ENCODE data around the gene AAMP.

AAMP gene

GRCh38 chr2:218293715-218294429 is 23.9 kb upstream of the AAMP start:
- DNase-seq = peak; percentile 55

GRCh38 chr2:218292048-218293014 is 22.4 kb upstream of the AAMP start, which contains the start of gene TMBIM1:
Gene TMBIM1, minus strand, starts transcription at chr2:218292503. Its CDS starts 10,362 bp downstream, at chr2:218282141.
- peak; percentile 92 for DNase-seq

GRCh38 chr2:218291318-218292047 is 21.5 kb upstream of the AAMP start:
- peak; percentile 54 for DNase-seq

DNA sequence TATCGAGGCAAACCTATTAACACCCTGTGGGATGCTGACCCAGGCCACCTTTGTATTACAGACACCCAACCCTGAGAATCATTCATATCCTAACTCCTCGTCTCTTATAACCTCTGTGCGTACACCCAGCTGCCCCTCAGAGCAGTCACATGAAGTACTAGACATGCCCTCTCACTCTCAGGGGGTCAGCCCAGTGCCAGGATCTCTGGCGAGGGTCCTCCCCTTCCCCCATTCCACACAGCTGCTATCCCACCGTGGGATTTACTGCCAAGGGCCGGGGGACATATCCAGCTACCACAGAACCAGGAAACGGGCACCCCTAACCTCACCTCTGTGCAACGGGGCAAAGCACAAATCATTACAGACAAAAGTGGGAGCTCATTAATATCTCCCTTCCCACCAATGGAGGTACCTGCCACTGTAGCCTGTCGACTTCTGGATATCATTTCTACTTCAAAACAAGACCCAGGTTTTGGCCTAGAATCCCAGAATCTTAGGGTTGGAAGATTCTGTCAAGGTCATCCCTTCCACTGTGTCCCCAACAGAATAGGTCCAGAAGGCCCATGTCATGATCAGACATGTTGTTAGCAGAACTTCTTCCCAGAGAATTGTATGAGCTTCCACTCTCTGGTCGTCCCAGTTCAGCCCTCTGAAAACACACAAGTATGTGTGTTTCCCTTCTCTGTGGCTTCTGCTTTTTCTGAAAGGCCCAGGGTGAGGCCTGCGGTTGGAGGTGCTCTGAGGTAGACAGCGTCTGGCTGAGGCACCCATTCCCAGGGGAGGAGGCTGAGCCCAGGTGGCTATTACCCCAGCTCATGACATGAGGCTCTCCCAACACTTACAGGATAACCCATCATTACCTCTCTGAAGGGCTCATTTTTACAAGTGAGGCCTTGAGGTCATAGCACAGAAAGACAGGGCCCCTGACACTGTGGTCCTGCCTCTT is 20.7 kb upstream of the AAMP start:
- peak; percentile 68 for DNase-seq

- DNase-seq = peak; percentile 47
Measured at GRCh38 chr2:218289639-218290315, 19.8 kb upstream of the AAMP start.

- peak; percentile 99 for DNase-seq
Measured at GRCh38 chr2:218286570-218287459, 16.9 kb upstream of the AAMP start.

DNA sequence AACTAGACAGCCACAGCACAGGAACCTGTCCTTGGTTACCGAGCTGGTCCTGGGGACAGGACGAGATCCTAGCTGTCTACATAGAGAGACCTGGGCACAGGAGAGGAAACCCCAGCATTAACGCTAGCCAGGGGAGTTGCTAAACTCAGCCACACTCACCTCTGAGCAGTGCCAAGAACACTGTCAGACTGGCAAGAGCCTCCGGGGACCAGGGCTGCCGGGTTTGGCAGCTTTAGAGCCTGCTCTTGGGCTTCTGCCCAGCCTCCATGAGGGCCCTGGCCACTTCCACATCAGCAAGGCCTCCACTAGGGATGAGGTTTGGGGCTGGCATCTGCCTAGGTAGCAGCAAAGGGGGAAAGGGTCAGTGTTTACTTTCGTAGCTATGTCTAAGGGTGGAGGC is 15.7 kb upstream of the AAMP start:
- no peak for DNase-seq

- DNase-seq = peak; percentile 68
Measured at GRCh38 chr2:218284106-218284811, 14.3 kb upstream of the AAMP start.

DNA sequence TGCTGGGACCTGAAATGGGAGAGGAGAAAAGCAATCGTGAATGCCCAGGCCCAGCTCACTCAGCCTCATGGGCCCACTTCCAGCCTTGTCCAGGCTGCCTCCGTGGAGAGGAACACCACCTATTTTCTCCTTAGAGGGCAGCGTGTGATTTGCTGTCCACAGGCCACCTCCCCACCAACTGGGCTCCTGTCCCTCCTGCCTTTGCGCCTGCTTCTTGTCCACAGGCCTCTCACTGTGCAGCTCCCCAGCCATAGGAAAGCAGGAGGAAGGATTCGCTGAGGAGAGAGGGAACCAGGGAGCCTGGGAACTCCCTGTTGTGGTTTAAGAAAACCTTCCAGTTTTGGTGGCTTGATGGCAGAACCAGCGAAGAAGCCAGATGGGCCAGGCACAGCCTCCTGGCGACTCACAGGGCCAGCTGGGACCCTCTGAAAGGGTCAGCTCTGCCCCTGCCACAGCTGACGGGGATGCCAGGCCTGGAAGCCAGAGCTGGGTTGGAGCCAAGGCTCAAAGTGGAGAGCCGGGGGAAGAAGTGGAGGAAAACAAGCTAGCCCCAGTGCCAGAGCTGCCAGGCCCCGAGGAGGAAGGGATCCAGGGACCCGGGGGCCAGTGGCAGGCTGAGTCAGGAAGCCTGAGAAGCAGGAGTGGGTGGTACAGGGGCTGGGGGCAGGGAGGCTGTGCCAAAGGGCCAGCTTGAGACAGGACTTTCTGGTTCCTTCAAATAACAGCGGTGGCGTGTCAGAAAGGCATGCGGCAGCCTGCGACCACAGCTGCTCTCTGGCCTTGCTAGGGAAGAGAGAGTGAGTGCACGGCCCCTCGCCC is 12.4 kb upstream of the AAMP start:
- DNase-seq = no peak

DNA sequence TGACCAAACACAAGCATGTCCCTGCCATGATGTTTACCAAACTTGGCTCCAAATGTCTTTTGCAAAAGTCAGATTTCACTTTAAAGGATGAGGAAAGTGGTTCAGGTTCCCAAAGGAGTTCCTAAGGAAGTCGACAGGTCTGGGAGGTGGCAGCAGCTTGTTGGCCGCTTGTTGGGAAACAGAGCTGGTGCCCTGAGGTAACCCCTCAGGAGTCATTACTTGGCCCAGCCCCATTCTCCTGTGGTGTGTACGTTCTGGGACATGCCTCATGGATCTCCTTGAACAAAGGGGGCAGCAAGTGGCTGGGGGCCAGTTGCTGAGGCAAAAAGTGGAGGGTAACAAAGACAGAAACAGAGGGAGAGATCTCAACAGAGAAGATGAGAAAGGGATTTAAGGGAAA is 11.5 kb upstream of the AAMP start:
- no peak for DNase-seq

DNA sequence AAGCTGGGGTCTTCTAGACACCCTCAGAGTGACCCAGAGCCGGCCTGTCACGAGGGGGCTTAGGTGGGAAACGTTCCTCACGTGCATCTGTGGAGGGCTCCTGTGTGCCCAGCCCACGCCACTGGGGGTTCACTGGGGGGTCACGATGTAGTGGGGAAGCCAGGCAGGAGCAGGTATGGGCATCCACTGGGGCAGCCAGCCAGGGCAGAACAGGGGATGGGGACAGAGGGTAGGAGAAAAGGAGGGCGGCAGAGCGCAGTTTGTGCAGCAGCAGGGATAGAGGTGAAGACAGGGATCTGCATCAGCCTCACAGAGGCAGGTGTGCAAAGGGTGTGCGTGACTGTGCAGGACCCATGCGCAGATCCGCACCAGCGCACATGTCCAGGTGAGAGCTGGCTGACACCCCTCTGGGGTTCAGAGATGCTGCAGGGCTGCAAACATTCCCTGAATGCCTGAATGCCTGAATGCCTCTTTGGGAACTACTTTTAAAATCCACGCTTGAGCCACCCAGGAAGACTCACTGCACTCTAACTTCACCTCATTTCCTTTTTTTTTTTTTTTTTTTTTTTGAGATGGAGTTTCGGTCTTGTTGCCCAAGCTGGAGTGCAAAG is 10.4 kb upstream of the AAMP start:
- DNase-seq = no peak

DNA sequence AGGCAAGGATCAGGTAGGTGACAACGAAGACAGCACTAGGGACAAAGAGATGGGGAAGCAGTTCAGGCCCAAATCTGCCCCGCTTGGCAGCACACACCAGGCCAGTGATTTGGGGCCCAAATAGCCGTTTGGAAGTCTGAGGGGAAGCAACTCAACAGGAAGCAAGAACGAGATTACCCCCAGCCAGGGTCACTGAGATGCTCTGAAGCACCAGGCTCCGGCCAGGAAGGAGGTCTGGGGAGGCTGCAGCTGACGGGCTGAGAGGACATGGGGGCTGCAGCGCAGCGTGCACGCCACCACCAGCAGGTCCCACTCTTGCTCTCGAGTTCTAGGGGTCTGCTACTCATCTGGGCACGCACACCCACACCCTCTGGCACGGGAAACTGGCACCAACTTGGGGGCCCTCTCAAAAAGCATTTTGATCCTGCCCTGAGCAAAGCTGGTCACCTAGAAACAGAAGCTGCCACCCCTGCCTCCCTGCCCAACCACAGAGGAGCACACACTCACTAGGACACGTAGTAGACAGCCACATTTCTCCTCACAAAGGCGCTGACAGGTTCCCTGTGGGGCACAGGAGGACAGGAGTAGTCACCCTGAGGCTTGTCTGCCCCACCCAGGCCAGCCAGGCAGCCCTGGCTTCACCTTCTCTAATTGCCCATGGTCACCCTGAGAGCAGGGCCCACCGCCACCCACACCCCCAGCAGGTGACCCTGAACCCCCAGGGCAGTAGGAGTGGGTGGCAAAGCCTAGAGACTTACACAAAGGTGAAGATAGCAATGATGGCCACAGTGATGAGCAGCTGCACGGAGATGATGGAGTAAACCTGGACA is 8.8 kb upstream of the AAMP start:
- no peak for DNase-seq

- no peak for DNase-seq
Measured at GRCh38 chr2:218277921-218278320, 8.0 kb upstream of the AAMP start.

- no peak for DNase-seq
Measured at GRCh38 chr2:218276986-218277755, 7.2 kb upstream of the AAMP start.

DNA sequence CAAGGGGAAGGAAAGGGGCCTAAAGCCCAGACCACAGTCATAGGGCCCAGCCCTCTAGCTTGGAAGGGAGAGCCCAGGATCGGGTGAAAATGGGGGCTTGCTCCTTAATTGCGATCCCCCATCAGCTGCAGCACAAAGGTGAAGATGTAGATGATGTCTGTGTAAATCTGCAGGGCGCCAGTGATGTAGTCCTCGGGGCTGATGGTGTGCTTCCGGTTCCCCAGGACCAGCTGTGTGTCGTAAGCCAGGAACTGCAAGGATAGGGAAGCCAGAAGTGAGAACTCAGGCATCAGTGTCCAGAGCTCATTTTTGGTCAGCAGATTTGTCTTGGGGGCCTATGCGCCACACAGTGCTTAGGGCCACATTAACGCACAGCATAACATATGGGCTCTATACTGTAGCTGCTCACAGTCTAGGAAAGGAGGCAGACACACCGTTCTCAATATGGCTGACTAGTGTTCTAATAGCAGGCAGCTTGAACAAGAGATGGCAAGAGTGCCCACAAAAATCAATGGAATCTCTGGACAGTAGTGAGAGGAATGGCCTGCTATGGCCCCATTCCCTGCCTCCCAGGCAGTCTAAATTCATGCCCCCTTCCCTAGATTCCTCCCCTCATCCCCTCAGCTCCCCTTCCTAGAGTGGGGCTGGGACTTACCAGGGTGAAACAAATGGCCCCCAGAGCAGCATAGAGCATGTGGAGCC is 5.6 kb upstream of the AAMP start:
- no peak for DNase-seq

GRCh38 chr2:218274586-218274985 is 4.6 kb upstream of the AAMP start:
- DNase-seq = no peak
